Activated T-helper 17 cell treated with anti-CD3 and anti-CD28 coated beads, Interleukin-2, amount 50 U/mL, for 72 hours (primary cell): Measurements from ENCODE around the gene ASCC3. TPM values are rescaled to one million over a fixed set of nuclear protein-coding genes. Genes with fewer than 3 reads are reported as not detected.

Source experiments
- ATAC-seq: fragments of 150-1000 bp; cut with Tn5 transposase; replicated peaks from 2 replicates; pipeline ENCODE4 v1.10.0; 2021; ENCODE audit warnings: mild to moderate bottlenecking, moderate library complexity
- H3K27ac Mint-ChIP-seq: one replicate; pipeline ENCODE4 v1.8.0; 2022; ENCODE audit warnings: mixed read lengths
- H3K27me3 Mint-ChIP-seq: one replicate; pipeline ENCODE4 v1.8.0; 2022; ENCODE audit warnings: mixed read lengths
- H3K36me3 Mint-ChIP-seq: one replicate; pipeline ENCODE4 v1.8.0; 2022; ENCODE audit warnings: low read depth, mild to moderate bottlenecking, mixed read lengths
- H3K4me1 Mint-ChIP-seq: one replicate; pipeline ENCODE4 v1.8.0; 2022; ENCODE audit warnings: mixed read lengths
- H3K4me3 Mint-ChIP-seq: one replicate; pipeline ENCODE4 v1.8.0; 2022; ENCODE audit warnings: mild to moderate bottlenecking, mixed read lengths
- H3K9me3 Mint-ChIP-seq: one replicate; pipeline ENCODE4 v1.8.0; 2022; ENCODE audit warnings: mixed read lengths
- total RNA-seq, 2 donors: library from RNA; stranded (reverse); gene quantifications; one replicate each; pipeline ENCODE4 v1.2.3, GENCODE V29; 2022

ASCC3 gene
- total RNA-seq, 2 donors from 2014 or later = 58.0 to 87.2 TPM

GRCh38 chr6:100612094-100612493, 269.0 kb downstream of the ASCC3 start:
- no peaks in the 10 kb centered on the region for H3K27me3 Mint-ChIP-seq
- no peaks in the 10 kb centered on the region for H3K4me1 Mint-ChIP-seq
- no peak overlapping the region for H3K27ac Mint-ChIP-seq
- no peak overlapping the region for H3K4me3 Mint-ChIP-seq
- H3K36me3 Mint-ChIP-seq = peaks cover 22% of the 10 kb centered on the region
- no peak for ATAC-seq
- no peaks in the 10 kb centered on the region for H3K9me3 Mint-ChIP-seq

GRCh38 chr6:100599088-100599770, 281.9 kb downstream of the ASCC3 start:
- no peaks in the 10 kb centered on the region for H3K9me3 Mint-ChIP-seq
- no peaks in the 10 kb centered on the region for H3K27me3 Mint-ChIP-seq
- peaks cover 79% of the 10 kb centered on the region for H3K36me3 Mint-ChIP-seq
- ATAC-seq = no peak
- no peaks in the 10 kb centered on the region for H3K4me1 Mint-ChIP-seq
- H3K4me3 Mint-ChIP-seq = no peak overlapping the region
- no peak overlapping the region for H3K27ac Mint-ChIP-seq

- no peaks in the 10 kb centered on the region for H3K4me1 Mint-ChIP-seq
- H3K9me3 Mint-ChIP-seq = no peaks in the 10 kb centered on the region
- H3K36me3 Mint-ChIP-seq = peaks cover 54% of the 10 kb centered on the region
- no peak overlapping the region for H3K27ac Mint-ChIP-seq
- H3K27me3 Mint-ChIP-seq = no peaks in the 10 kb centered on the region
- ATAC-seq = no peak
- no peak overlapping the region for H3K4me3 Mint-ChIP-seq
Observed at GRCh38 chr6:100595456-100595855, 285.7 kb downstream of the ASCC3 start.

GRCh38 chr6:100593522-100593921, 287.6 kb downstream of the ASCC3 start:
- Mint-ChIP-seq H3K27me3 (no peaks in the 10 kb centered on the region), H3K4me1 (no peaks in the 10 kb centered on the region), H3K9me3 (no peaks in the 10 kb centered on the region), H3K4me3 (no peak overlapping the region), H3K27ac (no peak overlapping the region), H3K36me3 (peaks cover 62% of the 10 kb centered on the region)
- no peak for ATAC-seq

- Mint-ChIP-seq H3K27me3 (no peaks in the 10 kb centered on the region), H3K9me3 (no peaks in the 10 kb centered on the region), H3K27ac (no peak overlapping the region), H3K4me3 (no peak overlapping the region), H3K4me1 (no peaks in the 10 kb centered on the region), H3K36me3 (peaks cover 61% of the 10 kb centered on the region)
- ATAC-seq = no peak
Observed at GRCh38 chr6:100592929-100593328, 288.2 kb downstream of the ASCC3 start.

GRCh38 chr6:100577425-100577824, 303.7 kb downstream of the ASCC3 start:
- Mint-ChIP-seq H3K4me3 (no peak overlapping the region), H3K4me1 (no peaks in the 10 kb centered on the region), H3K9me3 (no peaks in the 10 kb centered on the region), H3K27me3 (no peaks in the 10 kb centered on the region), H3K36me3 (peaks cover 13% of the 10 kb centered on the region), H3K27ac (no peak overlapping the region)
- ATAC-seq = no peak

GRCh38 chr6:100575921-100576320, 305.2 kb downstream of the ASCC3 start:
- Mint-ChIP-seq H3K36me3 (peaks cover 27% of the 10 kb centered on the region), H3K9me3 (peaks cover under 1% of the 10 kb centered on the region), H3K27ac (no peak overlapping the region), H3K27me3 (no peaks in the 10 kb centered on the region), H3K4me3 (no peak overlapping the region), H3K4me1 (no peaks in the 10 kb centered on the region)
- no peak for ATAC-seq

GRCh38 chr6:100574836-100575235, 306.3 kb downstream of the ASCC3 start:
- no peak for ATAC-seq
- Mint-ChIP-seq H3K4me3 (no peak overlapping the region), H3K4me1 (no peaks in the 10 kb centered on the region), H3K9me3 (peaks cover 9% of the 10 kb centered on the region), H3K36me3 (peaks cover 38% of the 10 kb centered on the region), H3K27ac (no peak overlapping the region), H3K27me3 (no peaks in the 10 kb centered on the region)

- no peak overlapping the region for H3K27ac Mint-ChIP-seq
- H3K4me3 Mint-ChIP-seq = no peak overlapping the region
- H3K9me3 Mint-ChIP-seq = peaks cover 9% of the 10 kb centered on the region
- no peaks in the 10 kb centered on the region for H3K4me1 Mint-ChIP-seq
- no peak for ATAC-seq
- H3K36me3 Mint-ChIP-seq = peaks cover 41% of the 10 kb centered on the region
- no peaks in the 10 kb centered on the region for H3K27me3 Mint-ChIP-seq
Observed at GRCh38 chr6:100573166-100573565, 308.0 kb downstream of the ASCC3 start.

- peaks cover 9% of the 10 kb centered on the region for H3K9me3 Mint-ChIP-seq
Observed at GRCh38 chr6:100568255-100568654, 312.9 kb downstream of the ASCC3 start.

GRCh38 chr6:100566563-100566962, 314.6 kb downstream of the ASCC3 start:
- Mint-ChIP-seq H3K36me3 (peaks cover 26% of the 10 kb centered on the region), H3K9me3 (peaks cover 9% of the 10 kb centered on the region), H3K27ac (no peak overlapping the region), H3K4me1 (no peaks in the 10 kb centered on the region), H3K27me3 (no peaks in the 10 kb centered on the region), H3K4me3 (no peak overlapping the region)
- no peak for ATAC-seq

More at GRCh38 chr6:100568255-100568654, 312.9 kb downstream of the ASCC3 start:
- Mint-ChIP-seq H3K27me3 (no peaks in the 10 kb centered on the region), H3K4me3 (no peak overlapping the region), H3K27ac (no peak overlapping the region), H3K4me1 (no peaks in the 10 kb centered on the region), H3K36me3 (peaks cover 38% of the 10 kb centered on the region)
- no peak for ATAC-seq

GRCh38 chr6:100565439-100566104, 315.6 kb downstream of the ASCC3 start:
- H3K4me1 Mint-ChIP-seq = no peaks in the 10 kb centered on the region
- no peaks in the 10 kb centered on the region for H3K27me3 Mint-ChIP-seq
- peaks cover 5% of the 10 kb centered on the region for H3K9me3 Mint-ChIP-seq
- no peak overlapping the region for H3K4me3 Mint-ChIP-seq
- peaks cover 17% of the 10 kb centered on the region for H3K36me3 Mint-ChIP-seq
- H3K27ac Mint-ChIP-seq = no peak overlapping the region
- no peak for ATAC-seq

GRCh38 chr6:100559859-100560258, 321.3 kb downstream of the ASCC3 start:
- H3K36me3 Mint-ChIP-seq = peaks cover 25% of the 10 kb centered on the region
- H3K27me3 Mint-ChIP-seq = no peaks in the 10 kb centered on the region
- ATAC-seq = no peak
- no peak overlapping the region for H3K27ac Mint-ChIP-seq
- H3K4me3 Mint-ChIP-seq = no peak overlapping the region
- H3K4me1 Mint-ChIP-seq = no peaks in the 10 kb centered on the region
- H3K9me3 Mint-ChIP-seq = no peaks in the 10 kb centered on the region

GRCh38 chr6:100554228-100554627, 326.9 kb downstream of the ASCC3 start:
- H3K27me3 Mint-ChIP-seq = no peaks in the 10 kb centered on the region
- no peaks in the 10 kb centered on the region for H3K4me1 Mint-ChIP-seq
- H3K9me3 Mint-ChIP-seq = no peaks in the 10 kb centered on the region
- no peak for ATAC-seq
- H3K36me3 Mint-ChIP-seq = peaks cover 26% of the 10 kb centered on the region
- H3K4me3 Mint-ChIP-seq = no peak overlapping the region
- H3K27ac Mint-ChIP-seq = no peak overlapping the region

- peaks cover 24% of the 10 kb centered on the region for H3K36me3 Mint-ChIP-seq
- H3K4me1 Mint-ChIP-seq = no peaks in the 10 kb centered on the region
- ATAC-seq = no peak
- H3K27me3 Mint-ChIP-seq = no peaks in the 10 kb centered on the region
- no peak overlapping the region for H3K27ac Mint-ChIP-seq
- no peaks in the 10 kb centered on the region for H3K9me3 Mint-ChIP-seq
- no peak overlapping the region for H3K4me3 Mint-ChIP-seq
Observed at GRCh38 chr6:100553243-100553642, 327.9 kb downstream of the ASCC3 start.
